Measurements from ENCODE around the gene DRAXIN.

GRCh38 chr1:11646317-11646716, 45.2 kb upstream of the DRAXIN start:
- TF ChIP-seq CTCF (IDR thresholded peaks at IDR 0.05; ENCODE audit: low read length), result no peak
- no peak for TF ChIP-seq EZH2 (IDR thresholded peaks at IDR 0.05; ENCODE audit: borderline replicate concordance, low read length)
